MM.1S (cell line): Measurements from ENCODE around the gene ANGPTL8.

Source experiments
- CTCF ChIP-seq: fragments of 300-600 bp; sonication (generic); IDR thresholded peaks from 2 replicates; pipeline ENCODE4 v1.5.1; 2016; ENCODE audit warnings: antibody characterized with exemption, low read length, mixed read lengths
- EZH2phosphoT487 ChIP-seq: fragments of 300-600 bp; sonication (generic); IDR thresholded peaks from 2 replicates; pipeline ENCODE4 v1.6.1; 2018; ENCODE audit warnings: antibody characterized with exemption, low read length

DNA sequence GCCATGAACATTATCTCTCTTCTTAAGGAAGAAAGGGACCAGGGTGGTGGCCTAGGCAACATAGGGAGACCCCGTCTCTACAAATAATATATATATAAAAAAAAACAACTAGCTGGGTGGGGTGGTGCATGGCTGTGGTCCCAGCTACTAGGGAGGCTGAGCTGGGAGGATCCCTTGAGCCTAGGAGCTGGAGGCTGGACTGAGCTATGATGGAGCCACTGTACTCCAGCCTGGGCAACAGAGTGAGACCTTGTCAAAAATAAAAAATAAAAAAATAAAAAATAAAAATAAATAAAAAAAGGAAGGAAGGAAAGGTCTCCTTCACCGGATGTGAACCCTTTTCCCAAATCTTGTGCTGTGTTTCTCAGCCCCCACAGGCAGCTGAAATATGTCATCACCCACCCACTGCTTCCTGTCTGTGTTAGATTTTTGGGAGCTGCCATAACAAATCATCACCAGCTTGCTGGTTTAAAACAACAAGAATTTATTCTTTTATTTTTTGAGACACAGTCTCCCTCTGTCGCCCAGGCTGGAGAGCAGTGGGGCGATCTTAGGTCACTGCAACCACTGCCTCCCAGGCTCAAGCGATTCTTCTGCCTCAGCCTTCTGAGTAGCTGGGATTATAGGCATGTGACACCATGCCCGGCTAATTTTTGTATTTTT, 47.0 kb downstream of the ANGPTL8 start:
- TF ChIP-seq CTCF: no peak
- no peak for TF ChIP-seq EZH2phosphoT487
